BJ (cell line): ENCODE data around the gene SPINK14. TPM values are rescaled to one million over a fixed set of nuclear protein-coding genes. Genes with fewer than 3 reads are reported as not detected.

Experiments used
- CTCF ChIA-PET: fragments of 350-600 bp; formaldehyde crosslinking; extraction: SDS; loops from one replicate; lab custom pipeline; 2021; ENCODE audit warnings: antibody characterized with exemption, inconsistent platforms; lab: Yijun Ruan, JAX
- POLR2A ChIA-PET: fragments of 300-600 bp; sonication (Branson Sonifier 250); formaldehyde crosslinking; extraction: SDS; loops from one replicate; lab custom pipeline; 2021; ENCODE audit warnings: antibody characterized with exemption; lab: Charles Lee
- DNase-seq: peaks from one replicate; pipeline ENCODE4 v3.0.0-alpha.2; 2011; ENCODE audit warnings: low read depth
- H3K27me3 ChIP-seq: 2 replicates; pipeline ENCODE4 v1.6.0; 2011; ENCODE audit warnings: low read length; ENCODE audit not compliant: control insufficient read depth, insufficient read depth
- H3K36me3 ChIP-seq: 2 replicates; pipeline ENCODE4 v1.5.1; 2011; ENCODE audit warnings: low read length; ENCODE audit not compliant: control insufficient read depth, insufficient read depth
- H3K4me3 ChIP-seq: 2 replicates; pipeline ENCODE4 v1.5.1; 2011; ENCODE audit warnings: low read depth, mild to moderate bottlenecking, control low read depth, low read length
- CTCF ChIP-seq: IDR thresholded peaks from 2 replicates; pipeline ENCODE4 v1.5.1; 2011; ENCODE audit warnings: low read depth, mild to moderate bottlenecking, control low read depth, inconsistent platforms, low read length, moderate library complexity; ENCODE audit not compliant: insufficient read depth
- polyA plus RNA-seq: library from polyadenylated mRNA; depleted of rRNA; stranded (reverse); fragments of >200 nt; gene quantifications from 2 replicates; pipeline ENCODE4 v1.2.3, GENCODE V29; 2011

SPINK14 gene
- polyA plus RNA-seq, 1 experiment: not detected

- POLR2A ChIA-PET: no interaction called here
- Histone ChIP-seq H3K36me3 (no peaks in the 10 kb centered on the region), H3K27me3 (no peaks in the 10 kb centered on the region), H3K4me3 (no peak overlapping the region)
- no peak for TF ChIP-seq CTCF
- CTCF ChIA-PET: no interaction called here
- DNase-seq: no peak
These were observed 4.0 kb downstream of the SPINK14 start for GRCh38 chr5:148172377-148172776.

DNA sequence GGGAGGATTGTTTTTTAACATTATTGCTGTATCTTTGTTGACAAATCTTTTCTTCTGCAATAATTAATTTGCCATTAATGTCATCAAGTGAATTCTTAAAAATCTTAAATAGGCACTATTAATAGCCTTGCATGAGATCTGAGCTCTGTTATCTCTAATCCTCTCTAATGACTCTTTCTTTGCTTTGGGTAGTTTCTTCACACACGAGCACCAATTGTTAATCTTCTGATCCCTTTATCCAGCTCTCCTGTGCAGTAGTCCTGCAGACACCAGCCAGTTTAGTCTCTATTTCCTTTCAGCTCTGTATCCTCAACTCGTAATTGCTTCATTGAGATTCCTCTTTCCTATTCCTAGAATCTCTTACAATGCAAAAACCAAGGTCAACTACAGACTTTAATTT lies 8.1 kb downstream of the SPINK14 start:
- H3K4me3 ChIP-seq: no peak overlapping the region
- no peak for DNase-seq
- CTCF ChIA-PET: interaction anchor here (1.3 to 4.3 kb wide), 2 partner anchors 198 to 555 kb away, joined by 5 to 16 read pairs; no protein-coding TSS in a partner anchor
- no peaks in the 10 kb centered on the region for H3K36me3 ChIP-seq
- POLR2A ChIA-PET: no interaction called here
- TF ChIP-seq CTCF: no peak
- H3K27me3 ChIP-seq: no peaks in the 10 kb centered on the region

DNA sequence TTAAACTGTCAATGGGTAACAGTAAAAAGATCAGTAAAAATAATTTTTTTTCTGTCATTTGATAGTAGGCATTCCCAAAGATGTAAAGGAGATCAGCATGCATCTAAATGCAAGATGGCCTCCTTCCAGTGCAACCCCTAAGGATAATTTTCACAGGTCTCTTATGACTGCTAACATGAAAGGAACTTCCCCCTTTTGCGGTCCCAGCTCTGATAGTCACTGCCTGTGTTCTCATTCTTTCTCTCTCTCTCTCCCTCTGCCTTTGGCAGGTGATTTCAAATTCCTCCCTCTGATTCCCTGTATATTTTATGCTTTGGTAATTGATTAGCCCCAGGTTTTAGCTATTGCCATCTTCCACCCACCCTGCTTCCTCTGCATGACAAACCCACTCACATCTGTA lies 8.9 kb downstream of the SPINK14 start:
- no peak for DNase-seq
- CTCF ChIA-PET: interaction anchor here (1.3 to 4.3 kb wide), 2 partner anchors 198 to 554 kb away, joined by 5 to 16 read pairs; no protein-coding TSS in a partner anchor
- POLR2A ChIA-PET: no interaction called here
- Histone ChIP-seq H3K36me3 (no peaks in the 10 kb centered on the region), H3K4me3 (no peak overlapping the region), H3K27me3 (no peaks in the 10 kb centered on the region)
- no peak for TF ChIP-seq CTCF

DNA sequence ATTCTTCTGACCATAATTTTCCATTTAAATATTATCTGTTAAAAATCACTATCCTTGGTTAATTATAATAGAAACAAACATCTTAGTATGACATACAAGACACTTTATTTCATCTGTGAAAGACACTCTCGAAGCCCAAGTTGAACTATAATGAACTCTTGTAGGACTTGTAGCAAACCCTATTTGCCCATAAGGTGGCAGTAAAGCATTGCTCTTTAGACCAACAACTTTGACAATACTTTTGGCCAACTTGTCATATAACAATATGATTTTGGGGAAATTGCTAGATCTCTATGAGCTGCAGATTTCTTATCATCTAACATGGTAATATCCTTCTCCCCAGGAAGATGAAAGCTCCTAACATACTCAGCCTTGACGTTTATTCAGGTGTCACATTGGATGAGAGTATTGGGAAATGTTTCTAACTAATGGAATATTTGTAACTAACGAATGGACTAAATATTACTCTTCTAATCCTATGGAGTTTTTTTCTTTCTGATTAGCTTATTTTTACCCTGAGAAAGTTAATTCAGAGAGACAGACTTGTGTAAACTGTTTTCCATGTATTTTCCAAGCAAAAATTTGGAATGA lies 11.0 kb downstream of the SPINK14 start:
- POLR2A ChIA-PET: no interaction called here
- peak; percentile 67 for TF ChIP-seq CTCF
- Histone ChIP-seq H3K36me3 (no peaks in the 10 kb centered on the region), H3K4me3 (no peak overlapping the region), H3K27me3 (no peaks in the 10 kb centered on the region)
- CTCF ChIA-PET: interaction anchor here (0.6 to 2.2 kb wide), 12 partner anchors 9 to 845 kb away, joined by 3 to 15 read pairs (median 4); no protein-coding TSS in a partner anchor
- DNase-seq: peak; percentile 3

DNA sequence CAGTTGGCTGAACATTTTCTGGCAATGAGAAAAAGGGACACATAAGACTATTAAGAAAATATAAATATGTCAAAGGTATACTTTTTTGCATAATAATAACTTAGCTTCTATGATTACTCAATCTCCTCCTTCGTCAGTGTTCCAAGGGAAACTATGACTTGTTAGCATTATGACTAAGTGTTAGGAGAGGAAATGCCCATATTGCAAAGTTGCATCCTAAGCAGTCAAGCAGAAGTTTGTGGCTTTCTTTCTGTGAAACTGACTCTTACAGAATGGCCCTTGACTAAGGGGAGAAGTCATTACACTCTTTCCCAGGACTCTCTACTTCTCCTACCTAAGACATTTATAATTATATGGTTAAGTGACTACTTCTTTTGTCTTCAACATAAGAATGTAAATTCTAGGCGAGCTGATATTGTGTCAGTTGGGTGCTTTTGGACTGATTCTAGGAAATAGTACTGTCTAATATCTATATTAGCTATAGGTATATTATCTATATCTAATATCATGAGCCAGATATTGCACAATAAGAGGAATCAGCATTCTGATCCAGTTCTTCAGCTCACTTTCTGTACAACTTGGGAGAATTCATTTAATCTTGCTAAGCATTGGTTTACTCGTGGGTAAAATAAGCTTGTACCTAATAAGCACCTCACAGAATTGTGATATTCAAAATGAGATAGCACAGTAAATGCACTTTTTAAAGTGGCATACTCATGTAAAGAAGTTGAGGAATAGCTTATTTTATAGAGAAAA lies 18.1 kb downstream of the SPINK14 start:
- Histone ChIP-seq H3K27me3 (no peaks in the 10 kb centered on the region), H3K36me3 (no peaks in the 10 kb centered on the region), H3K4me3 (no peak overlapping the region)
- CTCF ChIA-PET: no interaction called here
- POLR2A ChIA-PET: no interaction called here
- TF ChIP-seq CTCF: no peak
- DNase-seq: no peak
